Activated CD8-positive, alpha-beta memory T cell treated with anti-CD3 and anti-CD28 coated beads, Interleukin-2, amount 50 U/mL, for 4 hours (primary cell): ENCODE results near the gene CIDEB.

Experiments used
- DNase-seq: peaks from one replicate; pipeline ENCODE4 v3.0.0-alpha.2; 2020

The CIDEB gene

DNA sequence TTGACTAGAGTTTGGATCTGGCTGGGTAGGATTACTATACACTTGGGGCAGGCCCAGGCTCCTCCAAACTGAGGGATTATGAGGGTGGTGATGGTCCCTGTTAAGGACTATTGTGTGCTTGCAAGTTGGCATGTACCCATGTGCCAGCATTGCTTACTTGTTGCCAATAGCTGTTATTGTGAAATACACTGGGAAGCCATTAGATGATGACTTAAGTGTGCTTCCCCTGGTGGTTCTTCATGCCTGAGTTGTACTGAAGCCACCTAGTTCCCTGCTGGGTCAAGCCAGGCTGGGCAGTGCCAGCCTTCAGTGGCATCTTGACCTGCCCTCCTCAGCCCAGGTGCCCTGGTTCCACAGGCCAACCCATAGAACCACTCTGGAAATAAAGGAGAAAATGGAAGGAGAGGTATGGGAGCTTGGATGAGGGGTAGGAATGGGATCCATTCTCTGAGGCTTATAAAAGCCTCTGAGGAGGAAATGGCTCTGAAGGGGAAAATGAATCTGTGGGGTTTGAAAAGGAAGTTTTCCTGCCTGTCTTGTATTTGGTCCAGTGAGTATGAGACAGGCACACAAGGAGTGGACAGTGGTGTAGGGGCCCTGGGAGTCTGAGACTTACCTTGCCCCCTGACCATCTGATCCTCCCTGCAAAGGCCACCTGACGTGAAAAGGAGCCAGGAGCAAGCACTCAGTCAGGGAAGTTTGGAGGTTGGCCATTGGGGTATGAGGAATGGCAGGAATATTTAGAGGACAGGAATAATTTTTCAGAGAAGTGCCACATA is 4.2 kb upstream of the CIDEB start:
- DNase-seq = no peak

DNA sequence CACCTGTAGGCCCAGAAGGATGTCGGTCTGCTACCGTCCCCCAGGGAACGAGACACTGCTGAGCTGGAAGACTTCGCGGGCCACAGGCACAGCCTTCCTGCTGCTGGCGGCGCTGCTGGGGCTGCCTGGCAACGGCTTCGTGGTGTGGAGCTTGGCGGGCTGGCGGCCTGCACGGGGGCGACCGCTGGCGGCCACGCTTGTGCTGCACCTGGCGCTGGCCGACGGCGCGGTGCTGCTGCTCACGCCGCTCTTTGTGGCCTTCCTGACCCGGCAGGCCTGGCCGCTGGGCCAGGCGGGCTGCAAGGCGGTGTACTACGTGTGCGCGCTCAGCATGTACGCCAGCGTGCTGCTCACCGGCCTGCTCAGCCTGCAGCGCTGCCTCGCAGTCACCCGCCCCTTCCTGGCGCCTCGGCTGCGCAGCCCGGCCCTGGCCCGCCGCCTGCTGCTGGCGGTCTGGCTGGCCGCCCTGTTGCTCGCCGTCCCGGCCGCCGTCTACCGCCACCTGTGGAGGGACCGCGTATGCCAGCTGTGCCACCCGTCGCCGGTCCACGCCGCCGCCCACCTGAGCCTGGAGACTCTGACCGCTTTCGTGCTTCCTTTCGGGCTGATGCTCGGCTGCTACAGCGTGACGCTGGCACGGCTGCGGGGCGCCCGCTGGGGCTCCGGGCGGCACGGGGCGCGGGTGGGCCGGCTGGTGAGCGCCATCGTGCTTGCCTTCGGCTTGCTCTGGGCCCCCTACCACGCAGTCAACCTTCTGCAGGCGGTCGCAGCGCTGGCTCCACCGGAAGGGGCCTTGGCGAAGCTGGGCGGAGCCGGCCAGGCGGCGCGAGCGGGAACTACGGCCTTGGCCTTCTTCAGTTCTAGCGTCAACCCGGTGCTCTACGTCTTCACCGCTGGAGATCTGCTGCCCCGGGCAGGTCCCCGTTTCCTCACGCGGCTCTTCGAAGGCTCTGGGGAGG is 3.1 kb upstream of the CIDEB start, which contains the start of gene LTB4R:
Gene LTB4R (plus strand): TSS at position 857 of the 959 bp plus-strand sequence. CDS start 4,150 bp downstream, outside the sequence.
- DNase-seq = peak; percentile 65

DNA sequence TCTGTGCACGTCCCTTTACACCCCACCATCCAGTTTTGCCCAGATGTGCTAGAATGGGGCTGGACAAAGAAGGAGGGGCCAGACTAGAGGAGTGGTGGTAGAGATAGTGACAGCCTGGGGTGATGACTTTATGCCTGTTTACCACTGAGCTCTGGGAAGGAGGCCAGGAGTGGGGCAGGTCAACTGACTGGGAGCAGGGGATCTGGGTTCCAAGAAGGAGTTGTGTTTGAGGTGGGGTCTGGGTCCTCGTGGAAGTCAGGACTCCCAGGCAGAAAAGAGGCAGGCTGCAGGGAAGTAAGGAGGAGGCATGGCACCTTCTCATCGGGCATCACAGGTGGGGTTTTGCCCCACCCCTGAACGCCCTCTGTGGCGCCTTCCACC is 2.5 kb upstream of the CIDEB start:
- no peak for DNase-seq

DNA sequence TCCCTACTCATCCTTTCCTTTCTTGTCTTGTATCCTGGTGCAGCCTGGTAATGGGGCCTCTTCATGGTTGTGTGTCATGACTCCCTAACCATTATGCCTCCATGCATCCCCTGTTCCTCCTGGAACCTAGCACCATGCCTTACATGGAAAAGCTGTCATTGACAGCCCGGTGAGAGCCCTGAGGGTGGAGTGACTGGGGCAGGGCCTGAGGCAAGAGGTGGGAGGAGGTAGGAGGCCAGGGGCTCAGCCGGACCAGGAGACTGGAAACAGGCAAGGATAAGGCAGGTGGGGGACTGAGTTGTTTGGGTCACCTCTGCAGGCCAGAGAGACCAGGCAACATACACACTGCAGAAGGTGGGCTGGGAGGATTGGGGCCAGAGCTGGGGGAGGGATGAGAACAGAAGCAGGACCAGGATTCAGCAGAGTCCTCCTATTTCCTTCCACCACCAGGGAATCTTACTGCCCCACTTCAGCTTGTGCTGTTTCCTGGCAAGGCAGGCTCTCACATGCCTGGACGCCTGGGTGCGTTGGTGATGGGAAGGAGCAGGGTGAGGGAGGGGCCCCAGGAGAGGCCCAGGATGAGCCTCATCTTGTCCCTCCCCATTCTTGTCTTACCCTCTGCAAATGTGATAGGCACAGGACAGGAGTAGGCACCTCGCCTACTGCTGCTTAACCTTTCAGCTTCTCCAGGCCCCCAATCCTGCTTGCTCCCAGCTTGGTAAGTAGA is 1.9 kb upstream of the CIDEB start, which contains the start of gene LTB4R2:
Gene LTB4R2 (plus strand): TSS at position 603 of the 727 bp plus-strand sequence. CDS start 525 bp downstream, outside the sequence.
- no peak for DNase-seq

- DNase-seq = no peak
Observed at GRCh38 chr14:24308342-24309124, 756 bp upstream of the CIDEB start.

GRCh38 chr14:24307156-24307574 is 612 bp downstream of the CIDEB start:
- no peak for DNase-seq

GRCh38 chr14:24304019-24304387 is 3.8 kb downstream of the CIDEB start:
- DNase-seq = no peak

DNA sequence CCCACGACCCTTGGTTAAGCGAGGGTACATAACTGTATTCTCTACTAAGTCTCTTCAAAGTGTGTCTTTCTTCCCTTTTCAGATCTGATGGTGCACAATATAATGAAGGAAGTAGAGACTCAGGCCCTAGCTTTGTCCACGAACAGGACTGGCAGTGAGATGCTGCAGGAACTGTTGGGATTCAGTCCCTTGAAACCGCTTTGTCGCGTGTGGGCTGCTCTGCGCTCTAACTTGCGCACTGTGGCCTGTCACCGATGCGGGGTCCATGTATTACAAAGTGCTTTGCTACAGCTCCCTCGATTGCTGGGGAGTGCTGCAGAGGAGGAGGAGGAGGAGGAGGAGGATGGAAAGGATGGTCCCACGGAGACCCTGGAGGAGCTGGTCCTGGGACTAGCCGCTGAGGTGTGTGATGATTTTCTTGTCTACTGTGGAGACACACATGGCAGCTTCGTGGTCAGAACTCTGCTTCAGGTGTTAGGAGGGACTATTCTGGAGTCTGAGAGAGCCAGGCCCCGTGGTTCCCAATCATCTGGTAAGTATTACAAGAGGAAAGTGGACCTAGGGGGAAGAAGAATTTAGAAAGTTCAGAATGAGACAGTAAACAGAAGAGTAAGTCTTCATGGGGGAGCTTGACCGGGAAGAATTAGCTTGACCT is 7.3 kb downstream of the CIDEB start:
- DNase-seq = no peak

DNA sequence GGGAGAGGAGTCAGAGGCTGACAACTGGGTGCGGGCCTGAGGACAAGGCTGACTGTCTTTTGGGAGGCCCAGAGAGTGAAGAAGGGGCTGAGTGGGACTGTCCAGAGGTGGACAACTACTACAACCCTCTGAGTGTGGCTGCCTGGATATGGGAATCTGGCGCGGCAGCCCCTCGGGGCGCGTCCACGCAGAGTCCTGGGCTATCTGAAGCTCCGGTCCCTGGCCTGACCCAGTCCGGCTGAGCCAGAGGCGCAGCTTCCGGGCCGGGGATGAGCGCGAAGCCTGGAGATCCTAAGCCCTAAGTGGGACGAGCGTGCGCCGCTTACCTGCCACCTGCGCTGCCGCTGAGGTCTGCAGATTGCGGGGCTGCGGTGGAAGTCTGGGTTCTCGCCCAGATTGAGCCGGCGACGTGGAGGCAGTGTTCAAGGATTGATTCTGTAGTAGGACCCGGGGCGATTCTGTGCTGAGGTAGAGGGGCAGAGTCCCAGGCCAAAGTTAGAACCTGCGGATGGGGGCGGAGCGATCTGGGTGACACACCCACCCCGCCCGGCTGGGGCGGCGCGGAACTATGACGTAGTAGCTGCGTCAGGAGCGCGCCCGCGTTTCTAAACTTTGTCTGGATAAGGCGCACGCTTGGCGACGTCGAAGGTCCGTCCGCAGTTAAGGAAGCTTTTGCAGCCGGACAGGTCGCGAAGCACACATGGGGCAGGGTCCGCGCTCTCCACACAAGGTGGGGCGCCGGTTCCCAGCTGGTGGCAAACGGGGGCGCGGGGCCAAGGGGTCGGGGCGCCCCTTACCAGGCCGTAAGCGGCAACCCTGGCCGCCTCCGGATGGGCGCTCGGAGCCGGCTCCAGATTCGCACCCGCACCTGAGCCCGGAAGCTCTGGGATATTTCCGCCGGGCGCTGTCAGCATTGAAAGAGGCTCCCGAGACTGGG is 8.3 kb downstream of the CIDEB start, which contains the start of the genes DHRS1 and NOP9:
Gene DHRS1 (minus strand): TSS at position 526 of the 937 bp plus-strand sequence. CDS start 674 bp downstream, outside the sequence.
Gene NOP9 (plus strand): TSS at position 596 of the 937 bp plus-strand sequence. CDS start 105 bp downstream, at position 701.
- DNase-seq = peak; percentile 95

GRCh38 chr14:24298892-24299254 is 8.9 kb downstream of the CIDEB start:
- no peak for DNase-seq

GRCh38 chr14:24297190-24297964 is 10.4 kb downstream of the CIDEB start:
- no peak for DNase-seq

DNA sequence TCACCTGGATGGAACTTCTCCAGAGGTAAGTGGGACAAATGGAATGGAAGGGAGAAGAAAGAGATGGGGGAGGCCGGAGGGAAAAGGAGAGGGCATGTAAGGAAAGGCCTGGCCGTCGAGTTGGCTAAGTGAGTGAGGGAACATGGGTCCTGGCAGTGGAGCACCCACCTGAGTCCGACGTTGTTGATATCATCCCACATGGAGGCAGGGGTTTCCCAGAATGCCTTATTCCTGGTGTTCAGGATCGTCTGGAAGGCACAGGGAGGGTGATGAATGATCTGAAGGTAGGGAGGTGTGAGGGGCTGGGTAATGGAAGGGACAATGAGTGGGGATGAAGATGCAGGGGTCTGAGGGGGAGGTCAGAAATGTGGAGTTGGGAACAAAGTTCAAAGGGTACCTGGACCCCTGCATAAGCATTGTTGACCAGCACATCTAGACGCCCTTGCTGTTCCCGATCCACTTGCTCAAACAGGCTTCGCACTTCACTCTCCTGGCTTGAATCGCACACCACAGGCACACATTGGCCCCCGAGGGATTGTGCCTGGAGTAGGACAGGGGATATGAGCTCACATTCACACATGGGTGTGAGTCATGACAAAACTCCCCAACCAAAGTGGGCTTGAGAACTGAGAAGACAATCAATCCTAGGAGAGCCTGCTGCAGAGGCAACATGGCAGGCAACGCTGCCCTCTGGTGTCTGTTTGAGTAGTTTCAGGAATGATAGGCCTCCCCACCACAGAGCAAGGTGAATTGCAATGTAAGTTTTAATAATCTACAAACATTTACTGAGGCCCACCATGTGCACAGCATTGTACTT is 11.2 kb downstream of the CIDEB start:
- peak; percentile 70 for DNase-seq

DNA sequence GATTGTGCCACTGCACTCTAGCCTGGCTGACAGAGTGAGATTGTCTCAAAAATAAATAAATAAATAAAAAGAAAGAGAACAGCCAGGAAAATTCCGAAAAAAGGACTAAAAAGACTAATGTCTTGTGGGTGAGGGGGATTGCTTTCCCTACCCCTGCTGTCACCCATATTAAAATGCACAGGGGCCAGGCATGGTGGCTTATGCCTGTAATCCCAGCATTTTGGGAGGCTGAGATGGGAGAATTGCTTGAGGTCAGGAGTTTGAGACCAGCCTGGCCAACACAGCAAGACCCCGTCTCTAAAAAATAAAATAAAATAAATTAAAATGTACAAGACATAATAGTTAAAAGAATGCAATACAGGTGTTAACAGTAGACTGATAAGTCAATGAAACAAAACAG is 14.3 kb downstream of the CIDEB start:
- no peak for DNase-seq

DNA sequence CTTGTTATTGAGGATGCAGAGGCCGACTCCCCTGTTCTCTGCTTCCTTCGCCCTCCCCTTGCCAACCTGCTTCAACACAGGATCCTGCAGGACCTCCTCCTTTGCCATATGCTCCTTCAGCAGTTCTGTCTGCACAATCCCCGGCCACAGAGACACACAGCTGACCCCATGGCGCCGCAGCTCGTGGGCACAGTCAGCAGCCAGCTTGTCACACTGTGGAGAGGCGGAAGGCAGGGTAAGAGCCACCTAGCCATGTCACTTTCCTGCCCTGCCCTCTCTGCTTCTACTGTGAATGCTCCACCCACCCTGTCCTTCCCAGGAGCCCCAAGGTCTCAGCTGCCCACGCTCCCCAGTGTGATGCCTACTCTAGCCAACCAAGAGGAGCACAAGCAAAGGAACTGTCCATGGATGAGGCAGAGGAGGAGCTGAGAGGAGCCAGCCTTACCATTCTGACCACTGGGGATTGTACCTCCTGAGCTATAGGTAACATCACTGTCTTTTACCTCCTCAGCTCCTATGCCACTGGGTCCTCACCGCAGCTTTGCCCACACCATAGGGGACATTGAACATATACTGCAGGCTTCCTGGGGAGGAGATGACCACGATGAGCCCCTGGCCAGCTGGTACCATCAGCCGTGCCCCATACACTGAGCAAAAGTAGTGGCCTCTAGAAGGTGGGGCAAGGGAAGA is 15.5 kb downstream of the CIDEB start:
- no peak for DNase-seq

DNA sequence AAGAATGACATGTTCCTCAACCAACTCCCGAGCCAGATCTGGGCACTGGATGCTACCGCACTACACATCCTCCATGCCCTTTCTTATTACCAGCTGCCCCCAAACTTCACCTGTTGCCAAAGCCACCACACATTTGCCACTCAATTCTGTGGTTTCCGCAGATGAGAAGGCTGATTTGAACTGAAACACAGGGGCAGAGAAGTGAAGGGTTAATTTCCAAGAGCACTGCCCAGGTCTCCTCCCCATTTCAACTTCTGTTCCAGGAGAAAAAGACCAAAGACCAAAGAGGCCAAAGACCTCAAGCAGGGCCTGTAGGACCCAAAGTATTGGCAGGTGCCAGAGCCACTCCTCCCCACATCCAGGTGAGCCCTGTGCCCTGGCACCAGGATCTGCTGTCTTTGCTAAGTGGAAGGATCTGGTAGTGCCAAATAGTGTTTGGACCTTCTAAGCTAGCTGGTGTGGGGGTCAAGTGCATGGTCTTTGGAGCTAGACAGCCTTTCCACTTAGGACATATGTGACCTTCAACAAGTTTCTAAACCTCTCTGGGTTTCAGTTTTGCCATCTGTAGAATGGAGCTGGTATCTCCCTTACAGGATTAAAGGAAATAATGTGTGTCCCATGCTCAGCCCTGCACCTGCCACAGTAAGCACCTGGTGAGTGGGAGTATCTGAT is 16.2 kb downstream of the CIDEB start:
- no peak for DNase-seq

GRCh38 chr14:24290746-24291145 is 17.0 kb downstream of the CIDEB start:
- DNase-seq = no peak

DNA sequence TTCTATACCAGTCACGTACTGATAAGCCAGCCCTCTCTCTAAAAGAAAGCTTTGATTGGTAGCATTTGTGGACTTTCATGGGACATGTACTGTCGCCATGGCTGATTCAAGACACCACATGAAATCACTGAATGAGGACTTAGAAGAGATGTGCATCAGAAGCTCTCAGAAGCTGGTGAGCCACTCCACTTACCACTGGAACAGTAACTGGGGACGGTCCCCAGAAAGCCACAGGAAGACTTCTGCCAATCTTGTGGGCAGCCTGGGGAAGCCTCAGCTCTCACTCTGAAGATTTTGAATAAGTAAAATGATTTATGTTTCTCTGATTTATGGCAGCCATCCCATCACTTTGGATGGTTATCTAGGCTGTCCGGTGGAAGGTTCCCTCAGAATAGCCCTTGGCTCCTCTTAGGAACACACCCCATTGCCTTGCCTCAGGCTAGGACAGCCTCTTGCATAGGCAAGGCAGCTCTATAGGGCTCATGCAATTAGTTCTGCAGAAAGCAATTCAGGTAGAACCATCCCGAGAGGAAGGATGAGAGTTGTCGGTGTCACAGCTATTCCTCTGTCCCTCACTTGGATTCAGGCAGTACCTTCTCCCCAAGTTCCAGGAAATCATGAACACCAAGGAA is 18.0 kb downstream of the CIDEB start:
- no peak for DNase-seq
